Suppressor macrophage treated with lipopolysaccharide for 1 hour (primary cell): ENCODE data around the gene C3orf20.

Experiments used
- DNase-seq, 3 donors: peaks; one replicate each; pipeline ENCODE4 v3.0.0-alpha.2; 2020 to 2022

The C3orf20 gene

GRCh38 chr3:14674841-14675240, at the start of gene C3orf20:
TSS of gene C3orf20 (plus strand) at chr3:14675141. CDS start at chr3:14682714, 7,573 bp downstream.
- DNase-seq: no peak

GRCh38 chr3:14625443-14625842, 49.5 kb upstream of the C3orf20 start:
- DNase-seq: no peak

- no peak for DNase-seq
Observed at GRCh38 chr3:14627815-14628214, 47.1 kb upstream of the C3orf20 start.

- DNase-seq: no peak
Observed at GRCh38 chr3:14628406-14628805, 46.5 kb upstream of the C3orf20 start.

- DNase-seq: no peak
Observed at GRCh38 chr3:14630404-14631100, 44.4 kb upstream of the C3orf20 start.

- no peak for DNase-seq
Observed at GRCh38 chr3:14631101-14631497, 43.8 kb upstream of the C3orf20 start.

- DNase-seq: no peak
Observed at GRCh38 chr3:14631687-14632441, 43.1 kb upstream of the C3orf20 start.

GRCh38 chr3:14632442-14632930, 42.5 kb upstream of the C3orf20 start:
- no peak for DNase-seq

- no peak for DNase-seq
Observed at GRCh38 chr3:14633417-14633816, 41.5 kb upstream of the C3orf20 start.

GRCh38 chr3:14633819-14634424, 41.0 kb upstream of the C3orf20 start:
- DNase-seq: peak; percentile 76 to 84 (median 83)

- peak in 1 of 3 donors; percentile 11 for DNase-seq
Observed at GRCh38 chr3:14634763-14635400, 40.1 kb upstream of the C3orf20 start.

- no peak for DNase-seq
Observed at GRCh38 chr3:14636496-14637087, 38.3 kb upstream of the C3orf20 start.

GRCh38 chr3:14640157-14640562, 34.8 kb upstream of the C3orf20 start:
- DNase-seq: no peak

GRCh38 chr3:14640734-14641133, 34.2 kb upstream of the C3orf20 start:
- DNase-seq: no peak

GRCh38 chr3:14641346-14641745, 33.6 kb upstream of the C3orf20 start:
- no peak for DNase-seq

GRCh38 chr3:14645453-14645852, 29.5 kb upstream of the C3orf20 start:
- DNase-seq: no peak

- no peak for DNase-seq
Observed at GRCh38 chr3:14646131-14646573, 28.8 kb upstream of the C3orf20 start.

- DNase-seq: no peak
Observed at GRCh38 chr3:14646589-14647413, 28.1 kb upstream of the C3orf20 start.

GRCh38 chr3:14647976-14648955, 26.7 kb upstream of the C3orf20 start:
- peak in 1 of 3 donors; percentile 14 for DNase-seq

- DNase-seq: no peak
Observed at GRCh38 chr3:14649466-14649865, 25.5 kb upstream of the C3orf20 start.

GRCh38 chr3:14650193-14650592, 24.7 kb upstream of the C3orf20 start:
- DNase-seq: no peak
